Subcutaneous adipose tissue (tissue), 4 donors: ENCODE measurements around the gene KLF13. TPM values are rescaled to one million over a fixed set of nuclear protein-coding genes. Genes with fewer than 3 reads are reported as not detected.

Experiments used
- CTCF ChIP-seq: fragments of 450-650 bp; IDR thresholded peaks from one replicate; pipeline ENCODE4 v1.5.1; 2016; ENCODE audit warnings: low read depth, mild to moderate bottlenecking, control low read depth, antibody characterized with exemption, moderate library complexity
- total RNA-seq, 4 donors: library from RNA; depleted of rRNA; stranded (reverse); fragments of >200 nt; gene quantifications; one replicate each; pipeline ENCODE4 v1.1.0, GENCODE V29; 2016

Gene KLF13
- total RNA-seq, 4 donors from 2014 or later = 35.2 to 99.0 (median 56.1) TPM

GRCh38 chr15:31405200-31405920 is 78.7 kb downstream of the KLF13 start:
- no peak for TF ChIP-seq CTCF

- no peak for TF ChIP-seq CTCF
Observed at GRCh38 chr15:31407376-31407775, 80.7 kb downstream of the KLF13 start.

GRCh38 chr15:31407851-31408250 is 81.2 kb downstream of the KLF13 start:
- no peak for TF ChIP-seq CTCF

- TF ChIP-seq CTCF = no peak
Observed at GRCh38 chr15:31408724-31409123, 82.1 kb downstream of the KLF13 start.

GRCh38 chr15:31409171-31409570 is 82.5 kb downstream of the KLF13 start:
- TF ChIP-seq CTCF = no peak

GRCh38 chr15:31412824-31413223 is 86.2 kb downstream of the KLF13 start:
- TF ChIP-seq CTCF = no peak

GRCh38 chr15:31415201-31415600 is 88.6 kb downstream of the KLF13 start:
- no peak for TF ChIP-seq CTCF
